Measurements from ENCODE around the gene CRYBG1. TPM values are rescaled to one million over a fixed set of nuclear protein-coding genes. Genes with fewer than 3 reads are reported as not detected.
"Not testable (repeated sequence)": the region's sequence is repeated elsewhere in the genome, so short reads cannot be mapped to it uniquely, and the experiment has no call there.

The CRYBG1 gene
- total and polyA plus RNA-seq, 8 donors = 2.3 to 9.2 (median 4.3) TPM

DNA sequence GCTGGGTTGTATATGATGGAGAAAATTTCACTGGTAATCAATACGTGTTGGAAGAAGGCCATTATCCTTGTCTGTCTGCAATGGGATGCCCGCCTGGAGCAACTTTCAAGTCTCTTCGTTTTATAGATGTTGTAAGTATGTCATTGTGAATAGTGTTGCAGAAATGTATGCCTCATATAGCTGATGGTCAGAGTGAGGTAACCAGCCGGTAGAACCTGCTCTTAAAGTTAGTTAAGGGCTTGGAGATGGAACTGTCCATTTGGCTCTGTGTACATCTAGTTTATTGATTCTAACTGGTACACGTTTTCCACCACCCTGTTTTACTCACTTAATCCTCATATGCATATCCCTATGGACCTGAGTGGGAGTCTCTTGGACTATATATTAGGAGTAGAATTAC, 195.2 kb downstream of the CRYBG1 start:
- ATAC-seq (no peak), DNase-seq (no peak), FAIRE-seq (no peak)
- Histone ChIP-seq H3K27ac (no peak overlapping the region), H3K9me3 (no peaks in the 10 kb centered on the region), H3K4me1 (no peaks in the 10 kb centered on the region), H3K27me3 (no peaks in the 10 kb centered on the region), H3K36me3 (peaks cover 0 to under 1% (median 0%) of the 10 kb centered on the region in 3 donors), H3K4me3 (no peak overlapping the region)
- intact Hi-C loops (cut with DNase I) = no loop called here
- TF ChIP-seq, protein P1, sequence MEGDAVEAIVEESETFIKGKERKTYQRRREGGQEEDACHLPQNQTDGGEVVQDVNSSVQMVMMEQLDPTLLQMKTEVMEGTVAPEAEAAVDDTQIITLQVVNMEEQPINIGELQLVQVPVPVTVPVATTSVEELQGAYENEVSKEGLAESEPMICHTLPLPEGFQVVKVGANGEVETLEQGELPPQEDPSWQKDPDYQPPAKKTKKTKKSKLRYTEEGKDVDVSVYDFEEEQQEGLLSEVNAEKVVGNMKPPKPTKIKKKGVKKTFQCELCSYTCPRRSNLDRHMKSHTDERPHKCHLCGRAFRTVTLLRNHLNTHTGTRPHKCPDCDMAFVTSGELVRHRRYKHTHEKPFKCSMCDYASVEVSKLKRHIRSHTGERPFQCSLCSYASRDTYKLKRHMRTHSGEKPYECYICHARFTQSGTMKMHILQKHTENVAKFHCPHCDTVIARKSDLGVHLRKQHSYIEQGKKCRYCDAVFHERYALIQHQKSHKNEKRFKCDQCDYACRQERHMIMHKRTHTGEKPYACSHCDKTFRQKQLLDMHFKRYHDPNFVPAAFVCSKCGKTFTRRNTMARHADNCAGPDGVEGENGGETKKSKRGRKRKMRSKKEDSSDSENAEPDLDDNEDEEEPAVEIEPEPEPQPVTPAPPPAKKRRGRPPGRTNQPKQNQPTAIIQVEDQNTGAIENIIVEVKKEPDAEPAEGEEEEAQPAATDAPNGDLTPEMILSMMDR (IDR thresholded peaks at IDR 0.05) = no peak
- WGBS, 2 donors = 60 to 67% methylated on average over 5 of the region's 5 CpGs

DNA sequence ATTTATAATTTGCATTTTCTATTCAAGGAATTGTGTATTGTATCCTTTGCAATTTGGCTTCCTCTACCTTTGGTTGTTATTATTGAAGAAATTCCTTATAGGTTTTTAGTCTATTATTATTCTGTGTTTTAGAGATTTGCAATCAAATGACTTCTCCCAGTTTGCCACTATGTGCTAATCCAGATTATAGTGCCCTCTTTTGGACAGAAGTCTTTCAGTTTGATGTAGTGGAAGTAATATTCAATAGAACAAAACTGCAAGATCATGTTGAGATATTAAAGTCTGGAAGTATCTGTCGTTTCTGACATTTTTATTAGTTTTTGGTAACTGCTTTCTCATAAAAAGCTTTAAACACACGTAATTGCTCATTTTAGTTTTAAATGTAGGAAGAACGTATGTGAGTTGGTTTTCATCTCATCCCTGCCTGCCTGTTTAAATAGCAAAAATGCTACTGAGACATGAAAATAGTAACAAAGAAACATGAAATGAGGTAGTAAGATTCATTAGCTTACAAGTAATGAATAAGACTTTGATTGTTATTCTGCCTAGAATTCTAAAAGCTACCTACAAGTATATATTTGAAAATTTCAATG, 195.9 kb downstream of the CRYBG1 start:
- H3K27me3 ChIP-seq = no peaks in the 10 kb centered on the region
- peaks cover 0 to 6% (median 0%) of the 10 kb centered on the region in 3 donors for H3K36me3 ChIP-seq
- intact Hi-C loops (cut with DNase I) = no loop called here
- DNase-seq (no peak), FAIRE-seq (peak; percentile 54), ATAC-seq (peak in 2 of 4 donors; percentile 38 to 57)
- H3K9me3 ChIP-seq = no peaks in the 10 kb centered on the region
- TF ChIP-seq, protein P1 (IDR thresholded peaks at IDR 0.05) = no peak
- H3K4me1 ChIP-seq = no peaks in the 10 kb centered on the region
- no peak overlapping the region for H3K27ac ChIP-seq
- 31 to 41% methylated on average over 3 of the region's 3 CpGs for WGBS, 2 donors
- H3K4me3 ChIP-seq = no peak overlapping the region

DNA sequence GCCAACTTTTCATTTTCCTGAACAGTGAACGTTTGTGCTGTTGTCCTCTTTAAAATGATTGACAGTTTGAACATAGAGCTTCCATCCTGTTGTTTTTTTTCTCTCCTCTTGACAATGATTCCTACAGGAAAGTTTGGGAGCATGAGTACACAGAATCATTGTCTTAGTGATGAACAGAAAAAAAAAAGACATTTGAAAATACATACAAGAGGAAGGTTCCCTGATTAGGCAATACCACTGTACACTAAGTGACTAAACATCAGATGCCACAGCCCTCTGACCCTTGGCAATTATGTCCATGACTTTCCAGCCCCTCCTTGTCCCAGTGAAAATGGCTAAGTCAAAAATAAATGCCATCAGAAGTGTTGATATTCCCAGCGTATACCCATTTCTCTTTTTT, 197.3 kb downstream of the CRYBG1 start:
- H3K27me3 ChIP-seq = no peaks in the 10 kb centered on the region
- H3K27ac ChIP-seq = no peak overlapping the region
- H3K4me1 ChIP-seq = no peaks in the 10 kb centered on the region
- 12 to 45% methylated on average over 2 of the region's 2 CpGs for WGBS, 2 donors
- DNase-seq (no peak), ATAC-seq (no peak), FAIRE-seq (no peak)
- H3K9me3 ChIP-seq = no peaks in the 10 kb centered on the region
- no peak overlapping the region for H3K4me3 ChIP-seq
- intact Hi-C loops (cut with DNase I) = no loop called here
- H3K36me3 ChIP-seq = peaks cover 0 to 6% (median 0%) of the 10 kb centered on the region in 3 donors
- TF ChIP-seq, protein P1 (IDR thresholded peaks at IDR 0.05) = no peak

DNA sequence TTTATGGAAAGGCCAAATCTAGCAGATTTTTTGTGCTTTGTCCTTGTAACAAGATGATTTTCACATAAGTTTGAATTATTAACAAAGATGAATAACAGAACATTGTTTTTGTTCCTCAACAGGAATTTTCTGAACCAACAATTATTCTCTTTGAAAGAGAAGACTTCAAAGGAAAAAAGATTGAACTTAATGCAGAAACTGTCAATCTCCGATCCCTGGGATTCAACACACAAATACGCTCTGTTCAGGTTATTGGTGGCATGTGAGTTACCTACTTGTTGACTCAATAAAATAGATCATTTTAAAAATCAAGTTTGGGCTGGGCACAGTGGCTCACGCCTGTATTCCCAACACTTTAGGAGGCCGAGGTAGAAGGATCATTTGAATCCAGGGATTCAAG, 197.8 kb downstream of the CRYBG1 start:
- 83 to 89% methylated on average over 4 of the region's 4 CpGs for WGBS, 2 donors
- no peak overlapping the region for H3K27ac ChIP-seq
- no peaks in the 10 kb centered on the region for H3K4me1 ChIP-seq
- intact Hi-C loops (cut with DNase I) = no loop called here
- TF ChIP-seq, protein P1 (IDR thresholded peaks at IDR 0.05) = no peak
- DNase-seq = no peak
- peaks cover 0 to 6% (median 0%) of the 10 kb centered on the region in 3 donors for H3K36me3 ChIP-seq
- FAIRE-seq = no peak
- no peak for ATAC-seq
- no peak overlapping the region for H3K4me3 ChIP-seq
- H3K9me3 ChIP-seq = no peaks in the 10 kb centered on the region
- H3K27me3 ChIP-seq = no peaks in the 10 kb centered on the region

DNA sequence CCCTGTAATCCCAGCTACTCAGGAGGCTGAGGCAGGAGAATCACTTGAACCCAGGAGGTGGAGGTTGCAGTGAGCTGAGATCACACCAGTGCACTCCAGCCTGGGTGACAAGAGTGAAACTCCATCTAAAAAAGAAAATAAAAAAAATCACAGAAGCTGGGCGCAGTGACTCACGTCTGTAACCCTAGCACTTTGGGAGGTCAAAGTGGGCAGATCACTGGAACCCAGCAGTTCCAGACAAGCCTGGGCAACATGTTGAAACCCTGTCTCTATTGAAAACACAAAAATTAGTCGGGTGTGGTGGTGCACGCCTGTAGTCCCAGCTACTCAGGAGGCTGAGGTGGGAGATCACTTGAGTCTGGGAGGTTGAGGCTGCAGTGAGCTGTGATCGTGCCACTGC, 199.1 kb downstream of the CRYBG1 start:
- not testable (repeated sequence) for FAIRE-seq, H3K9me3 ChIP-seq, DNase-seq, H3K27me3 ChIP-seq, ATAC-seq, H3K36me3 ChIP-seq, H3K4me1 ChIP-seq, H3K4me3 ChIP-seq, H3K27ac ChIP-seq
- WGBS, 2 donors = 87 to 91% methylated on average over 5 of the region's 5 CpGs
- intact Hi-C loops (cut with DNase I) = loop anchor here in 1 of 3 donors (10.0 kb wide), 1 partner anchor 115 kb away; no protein-coding TSS in a partner anchor

Data from pancreas (tissue), 10 donors.